HG03457 (cell line): ENCODE data around the gene PIGA.
A peak's percentile ranks its signal among the peaks of the same experiment; 100 is the strongest.

ENCODE experiments used
- ATAC-seq: cut with Tn5 transposase; IDR thresholded peaks from one replicate; pipeline ENCODE4 v1.9.1; 2021; ENCODE audit warnings: moderate number of reproducible peaks; ENCODE audit not compliant: unreplicated experiment

PIGA gene

GRCh38 chrX:15335135-15336022 lies at the start of gene PIGA:
Gene PIGA, minus strand, starts transcription at chrX:15335523. Its CDS starts 3,593 bp downstream, at chrX:15331930.
- ATAC-seq, result peak; percentile 97

GRCh38 chrX:15384304-15384703 lies 49.0 kb upstream of the PIGA start, which contains the start of gene VEGFD:
Gene VEGFD, minus strand, starts transcription at chrX:15384413. Its CDS starts 467 bp downstream, at chrX:15383946.
- ATAC-seq, result no peak

- no peak for ATAC-seq
Measured at GRCh38 chrX:15382813-15383212, 47.5 kb upstream of the PIGA start.

GRCh38 chrX:15376956-15377355 lies 41.6 kb upstream of the PIGA start:
- ATAC-seq, result no peak

GRCh38 chrX:15373976-15374375 lies 38.7 kb upstream of the PIGA start:
- no peak for ATAC-seq

GRCh38 chrX:15366506-15367352 lies 31.4 kb upstream of the PIGA start:
- ATAC-seq, result no peak

- ATAC-seq, result no peak
Measured at GRCh38 chrX:15359701-15360100, 24.4 kb upstream of the PIGA start.

- ATAC-seq, result no peak
Measured at GRCh38 chrX:15358533-15358932, 23.2 kb upstream of the PIGA start.

- ATAC-seq, result no peak
Measured at GRCh38 chrX:15356444-15356843, 21.1 kb upstream of the PIGA start.

GRCh38 chrX:15350329-15350996 lies 15.1 kb upstream of the PIGA start:
- no peak for ATAC-seq

- no peak for ATAC-seq
Measured at GRCh38 chrX:15349046-15349445, 13.7 kb upstream of the PIGA start.

GRCh38 chrX:15345976-15346375 lies 10.7 kb upstream of the PIGA start:
- no peak for ATAC-seq

GRCh38 chrX:15344106-15344505 lies 8.8 kb upstream of the PIGA start:
- no peak for ATAC-seq

- no peak for ATAC-seq
Measured at GRCh38 chrX:15343075-15343476, 7.8 kb upstream of the PIGA start.

GRCh38 chrX:15340867-15341266 lies 5.5 kb upstream of the PIGA start:
- ATAC-seq, result no peak

GRCh38 chrX:15336023-15336413 lies 695 bp upstream of the PIGA start:
- ATAC-seq, result peak; percentile 11

- ATAC-seq, result no peak
Measured at GRCh38 chrX:15334561-15334960, 762 bp downstream of the PIGA start.

GRCh38 chrX:15328821-15329220 lies 6.5 kb downstream of the PIGA start:
- ATAC-seq, result no peak

GRCh38 chrX:15328131-15328530 lies 7.2 kb downstream of the PIGA start:
- ATAC-seq, result no peak

- ATAC-seq, result no peak
Measured at GRCh38 chrX:15322472-15322871, 12.9 kb downstream of the PIGA start.

GRCh38 chrX:15322072-15322471 lies 13.3 kb downstream of the PIGA start:
- no peak for ATAC-seq
